H1 (cell line): ENCODE data around the gene ARID4A. TPM values are rescaled to one million over a fixed set of nuclear protein-coding genes. Genes with fewer than 3 reads are reported as not detected.
A peak's percentile ranks its signal among the peaks of the same experiment; 100 is the strongest.

Experiments
- CTCF ChIA-PET: fragments of 300-600 bp; sonication (Branson Sonifier 250); formaldehyde crosslinking; loops from one replicate; lab custom pipeline; 2021; ENCODE audit not compliant: partially characterized antibody; lab: Charles Lee
- POLR2A ChIA-PET: fragments of 300-600 bp; sonication (Branson Sonifier 250); formaldehyde crosslinking; loops from one replicate; lab custom pipeline; 2021; ENCODE audit warnings: inconsistent platforms; ENCODE audit not compliant: partially characterized antibody; lab: Charles Lee
- DNase-seq, 2 experiments: peaks; one replicate each; pipeline versions ENCODE4 v3.0.0 to v3.0.0-alpha.2; 2010 to 2022; ENCODE audit warnings: low spot score in 2 of 2, low read depth in 1 of 2, mixed read lengths in 1 of 2
- FAIRE-seq: peaks from 2 replicates; lab custom pipeline; 2011; peaks lifted over from hg19 to GRCh38; lab: Jason Lieb, UNC
- H2AFZ ChIP-seq: 2 replicates; pipeline ENCODE4 v1.8.1; 2012; ENCODE audit warnings: low read length, inconsistent platforms
- H2AK5ac ChIP-seq: 2 replicates; pipeline ENCODE4 v1.6.1; 2013; ENCODE audit warnings: low read depth, low read length
- H2BK120ac ChIP-seq: replicated peaks from 2 replicates; pipeline ENCODE3; 2013; ENCODE audit warnings: low read depth, low read length, inconsistent platforms
- H2BK12ac ChIP-seq: 2 replicates; pipeline ENCODE4 v1.6.1; 2013; ENCODE audit warnings: low read depth, low read length
- H2BK15ac ChIP-seq: 2 replicates; pipeline ENCODE4 v1.6.1; 2013; ENCODE audit warnings: low read length
- H2BK20ac ChIP-seq: 2 replicates; pipeline ENCODE4 v1.6.1; 2013; ENCODE audit warnings: low read length
- H2BK5ac ChIP-seq: 2 replicates; pipeline ENCODE4 v1.6.1; 2013; ENCODE audit warnings: low read depth, low read length
- H3K14ac ChIP-seq: 2 replicates; pipeline ENCODE4 v1.6.1; 2013; ENCODE audit warnings: inconsistent platforms; ENCODE audit not compliant: insufficient read length
- H3K18ac ChIP-seq: 2 replicates; pipeline ENCODE4 v1.6.1; 2013; ENCODE audit warnings: low read length; ENCODE audit errors: extremely low read depth
- H3K23ac ChIP-seq: 2 replicates; pipeline ENCODE4 v1.6.1; 2013; ENCODE audit warnings: inconsistent platforms; ENCODE audit not compliant: insufficient read length
- H3K23me2 ChIP-seq: 2 replicates; pipeline ENCODE4 v1.6.1; 2013; ENCODE audit warnings: low read depth, low read length
- H3K27ac ChIP-seq: 2 replicates; pipeline ENCODE4 v1.6.1; 2011; ENCODE audit warnings: low read depth, low read length, inconsistent platforms
- H3K27me3 ChIP-seq, 4 experiments: replicated peaks in 1 of 4; 1 replicate in 1 of 4; 2 replicates in 3 of 4; pipeline versions ENCODE4 v1.6.1 to v1.8.1; 2011 to 2013; ENCODE audit warnings: low read length in 3 of 4, mild to moderate bottlenecking in 3 of 4, inconsistent platforms in 2 of 4, mixed read lengths in 2 of 4, moderate library complexity in 1 of 4; ENCODE audit not compliant: control insufficient read depth in 3 of 4, insufficient read depth in 3 of 4; ENCODE audit errors: extremely low read depth in 1 of 4
- H3K36me3 ChIP-seq, 4 experiments: 2 replicates each; pipeline versions ENCODE4 v1.6.1 to v1.8.1; 2011 to 2013; ENCODE audit warnings: mild to moderate bottlenecking in 4 of 4, low read length in 3 of 4, moderate library complexity in 2 of 4, control low read depth in 1 of 4, inconsistent platforms in 1 of 4; ENCODE audit not compliant: insufficient read depth in 4 of 4, control insufficient read depth in 2 of 4
- H3K4ac ChIP-seq: replicated peaks from 2 replicates; pipeline ENCODE3; 2013; ENCODE audit warnings: low read length, low read depth, mixed read lengths, inconsistent platforms; ENCODE audit not compliant: insufficient read length
- H3K4me1 ChIP-seq, 4 experiments: replicated peaks in 1 of 4; 1 replicate in 1 of 4; 2 replicates in 3 of 4; pipeline versions ENCODE4 v1.6.1 to v1.8.1; 2011 to 2013; ENCODE audit warnings: low read length in 3 of 4, inconsistent platforms in 2 of 4, mixed read lengths in 1 of 4; ENCODE audit not compliant: insufficient read depth in 4 of 4, control insufficient read depth in 3 of 4
- H3K4me2 ChIP-seq, 2 experiments: 2 replicates each; pipeline versions ENCODE4 v1.6.1 to v1.8.1; 2011 to 2013; ENCODE audit warnings: low read depth in 2 of 2, low read length in 2 of 2, control low read depth in 1 of 2, inconsistent platforms in 1 of 2, mild to moderate bottlenecking in 1 of 2; ENCODE audit not compliant: insufficient read depth in 1 of 2
- H3K4me3 ChIP-seq, 4 experiments: fragments of 200-600, 300-600 bp in 1 of 4; sonication (generic), shearing (Covaris generic), sonication (Bioruptor Twin) in 1 of 4; 2 replicates each; pipeline versions ENCODE4 v1.5.1 to v1.8.1; 2011 to 2016; ENCODE audit warnings: low read length in 4 of 4, low read depth in 3 of 4, control low read depth in 2 of 4, inconsistent platforms in 2 of 4, mild to moderate bottlenecking in 2 of 4, mixed read lengths in 1 of 4, moderate library complexity in 1 of 4; ENCODE audit not compliant: insufficient read depth in 2 of 4; ENCODE audit errors: extremely low read depth in 1 of 4
- H3K56ac ChIP-seq: replicated peaks from 2 replicates; pipeline ENCODE3; 2013; ENCODE audit warnings: low read depth, mild to moderate bottlenecking, mixed read lengths, low read length, inconsistent platforms; ENCODE audit not compliant: insufficient read length
- H3K79me1 ChIP-seq: 2 replicates; pipeline ENCODE4 v1.6.1; 2013; ENCODE audit warnings: low read depth, low read length, control low read depth
- H3K79me2 ChIP-seq, 2 experiments: 2 replicates each; pipeline versions ENCODE4 v1.6.1 to v1.8.1; 2012 to 2013; ENCODE audit warnings: low read length in 2 of 2, mild to moderate bottlenecking in 2 of 2, inconsistent platforms in 1 of 2; ENCODE audit not compliant: insufficient read depth in 2 of 2, control insufficient read depth in 1 of 2
- H3K9ac ChIP-seq, 4 experiments: replicated peaks in 1 of 4; 1 replicate in 1 of 4; 2 replicates in 3 of 4; pipeline versions ENCODE4 v1.6.1 to v1.8.1; 2011 to 2013; ENCODE audit warnings: low read depth in 3 of 4, low read length in 3 of 4, control low read depth in 2 of 4, mild to moderate bottlenecking in 2 of 4, moderate library complexity in 2 of 4, inconsistent platforms in 1 of 4; ENCODE audit errors: extremely low read depth in 1 of 4
- H3K9me3 ChIP-seq, 2 experiments: 2 replicates each; pipeline versions ENCODE4 v1.6.1 to v1.8.1; 2012 to 2013; ENCODE audit warnings: mild to moderate bottlenecking in 2 of 2, moderate library complexity in 2 of 2, control low read depth in 1 of 2, inconsistent platforms in 1 of 2, low read depth in 1 of 2, low read length in 1 of 2, mixed read lengths in 1 of 2; ENCODE audit not compliant: insufficient read depth in 2 of 2
- H4K20me1 ChIP-seq, 2 experiments: replicated peaks in 1 of 2; 2 replicates each; pipeline versions ENCODE3 to v1.8.1; 2011 to 2013; ENCODE audit warnings: inconsistent platforms in 2 of 2, low read length in 2 of 2, mild to moderate bottlenecking in 1 of 2; ENCODE audit not compliant: insufficient read depth in 2 of 2, control insufficient read depth in 1 of 2
- H4K5ac ChIP-seq: 2 replicates; pipeline ENCODE4 v1.6.1; 2013; ENCODE audit warnings: low read length, low read depth, mixed read lengths, inconsistent platforms; ENCODE audit not compliant: insufficient read length
- H4K8ac ChIP-seq: 2 replicates; pipeline ENCODE4 v1.8.0; 2013; ENCODE audit warnings: mild to moderate bottlenecking, moderate library complexity, low read length, inconsistent platforms; ENCODE audit not compliant: insufficient read depth; ENCODE audit errors: extremely low read depth
- H4K91ac ChIP-seq: replicated peaks from 2 replicates; pipeline ENCODE3; 2013; ENCODE audit warnings: low read length, mixed read lengths, inconsistent platforms; ENCODE audit not compliant: insufficient read length
- ATF2 ChIP-seq: IDR thresholded peaks from 2 replicates; pipeline ENCODE4 v1.6.1; 2012; ENCODE audit warnings: low read length, inconsistent platforms
- BCL11A ChIP-seq, 2 experiments: IDR thresholded peaks; one replicate each; pipeline ENCODE4 v1.6.1; 2011; ENCODE audit warnings: low read depth in 2 of 2, low read length in 2 of 2, mild to moderate bottlenecking in 2 of 2
- POLR2A ChIP-seq, 2 experiments: IDR thresholded peaks; 1 replicate in 1 of 2; 2 replicates in 1 of 2; pipeline ENCODE4 v1.6.1; 2011; ENCODE audit warnings: low read depth in 2 of 2, low read length in 2 of 2, mild to moderate bottlenecking in 2 of 2; ENCODE audit errors: control extremely low read depth in 1 of 2
- POLR2AphosphoS5 ChIP-seq: IDR thresholded peaks from 2 replicates; pipeline ENCODE4 v1.6.1; 2011; ENCODE audit warnings: low read depth, low read length
- SRF ChIP-seq: IDR thresholded peaks from 2 replicates; pipeline ENCODE4 v1.6.1; 2011; ENCODE audit warnings: mild to moderate bottlenecking, low read depth, low read length, moderate library complexity
- TCF12 ChIP-seq: IDR thresholded peaks from 2 replicates; pipeline ENCODE4 v1.6.1; 2011; ENCODE audit warnings: low read depth, mild to moderate bottlenecking, low read length
- USF2 ChIP-seq: IDR thresholded peaks from 2 replicates; pipeline ENCODE4 v1.6.1; 2011; ENCODE audit warnings: low read length, improper control_type of control experiment
- WGBS, 2 experiments: shearing (Covaris generic) in 1 of 2; methylation state at CpG; one replicate each; pipeline versions ENCODE4 v1.1.6 to v1.1.7; 2013 to 2015; ENCODE audit warnings: low lambda C conversion rate in 2 of 2, mixed read lengths in 2 of 2, inconsistent platforms in 1 of 2, low coverage in 1 of 2, missing lambda C conversion rate in 1 of 2; ENCODE audit not compliant: insufficient replicate concordance in 2 of 2, insufficient coverage in 1 of 2, insufficient read length in 1 of 2; ENCODE audit errors: extremely low coverage in 1 of 2, missing lambda C conversion rate in 1 of 2; 5-methylcytosine and 5-hydroxymethylcytosine counted together
- polyA plus RNA-seq, 7 experiments: library from polyadenylated mRNA; depleted of rRNA in 3 of 7; stranded (reverse) in 5 of 7; unstranded in 2 of 7; fragments of >200 nt in 5 of 7; fragments of 200-250 nt in 2 of 7; gene quantifications; 1 replicate in 5 of 7; 2 replicates in 1 of 7; 4 replicates in 1 of 7; pipeline versions ENCODE4 v1.2.1 to v1.2.3, GENCODE V29; 2011 to 2013; ENCODE audit warnings: missing spikeins in 2 of 7, mixed read lengths in 2 of 7
- total RNA-seq: library from RNA; stranded (reverse); fragmentation: NEBNext Ultra II Directional; extraction: Animal tissue kit (Norgen Biotek cat#: 25700); gene quantifications from 2 replicates; pipeline ENCODE4 v1.2.1, GENCODE V29; 2021

Gene ARID4A
- total and polyA plus RNA-seq, 2 of the 8 experiments (the other 6 are each of a cell fraction or from before 2014, with no cell fraction given), result 2.1 to 14.6 TPM

- Histone ChIP-seq H3K27me3 (no peaks in the 10 kb centered on the region), H3K18ac (no peak overlapping the region), H3K4me3 (no peak overlapping the region), H3K27ac (no peak overlapping the region), H3K14ac (no peak overlapping the region), H2AK5ac (no peak overlapping the region), H2BK5ac (no peak overlapping the region), H3K23ac (no peak overlapping the region), H3K79me1 (no peaks in the 10 kb centered on the region), H3K4me1 (no peaks in the 10 kb centered on the region), H4K20me1 (peaks cover 0 to 2% of the 10 kb centered on the region in 2 experiments), H3K9me3 (no peaks in the 10 kb centered on the region), H2BK120ac (no peak overlapping the region), H2BK20ac (no peak overlapping the region), H3K36me3 (peaks cover 12 to 69% (median 37%) of the 10 kb centered on the region in 4 experiments), H4K8ac (no peak overlapping the region), H2BK12ac (no peak overlapping the region), H2BK15ac (no peak overlapping the region), H3K23me2 (no peaks in the 10 kb centered on the region), H2AFZ (no peak overlapping the region), H3K56ac (no peak overlapping the region), H3K4ac (no peak overlapping the region), H3K9ac (no peak overlapping the region), H3K79me2 (peaks cover 0 to 16% of the 10 kb centered on the region in 2 experiments; a peak in 2 of 4 replicates), H4K5ac (no peak overlapping the region), H3K4me2 (no peak overlapping the region), H4K91ac (no peak overlapping the region)
- FAIRE-seq, result peak; percentile 39
- no peak for DNase-seq
- ChIA-PET CTCF (interaction anchor here (0.7 to 1.5 kb wide), 4 partner anchors 9 to 161 kb away, joined by 3 to 6 read pairs (median 3); no protein-coding TSS in a partner anchor), POLR2A (interaction anchor here (1.3 to 4.3 kb wide), 4 partner anchors 9 to 27 kb away, joined by 4 to 23 read pairs (median 5); partner anchors contain the start of gene ARID4A)
- WGBS, 2 experiments, result 96% methylated on average over 4 of the region's 4 CpGs; no CpG with 5 or more reads in 1 of the 2 experiments
- TF ChIP-seq BCL11A (IDR thresholded peaks at IDR 0.05; ENCODE audit: low read depth in 2 of 2, low read length in 2 of 2) (no peak), USF2 (no peak), ATF2 (no peak), SRF (no peak), POLR2A (IDR thresholded peaks at IDR 0.05; ENCODE audit: control extremely low read depth in 1 of 2, low read depth in 2 of 2, low read length in 2 of 2) (no peak), TCF12 (no peak), POLR2AphosphoS5 (peak; percentile 51)
These were observed 25.6 kb upstream of the ARID4A start for GRCh38 chr14:58272588-58273372.
